IMR-90 (cell line): ENCODE data around the gene TCAP. TPM values are rescaled to one million over a fixed set of nuclear protein-coding genes. Genes with fewer than 3 reads are reported as not detected.

Experiments used
- ATAC-seq: fragments of 200-7000 bp; cut with Tn5 transposase; 2 replicates; pipeline ENCODE4 v1.9.1; 2020; ENCODE audit warnings: low read depth, mild to moderate bottlenecking, moderate library complexity
- BruUV-seq: library from RNA; stranded (reverse); fragments of 400-500 nt; replicated peaks from 2 replicates; lab custom pipeline; 2021; lab: Mats Ljungman, UMichigan
- CTCF ChIA-PET: fragments of 300-600 bp; formaldehyde crosslinking; extraction: SDS; loops from one replicate; lab custom pipeline; 2021; ENCODE audit warnings: antibody characterized with exemption; lab: Yijun Ruan, JAX
- POLR2A ChIA-PET: fragments of 300-600 bp; sonication (Branson Sonifier 250); formaldehyde crosslinking; loops from one replicate; lab custom pipeline; 2022; ENCODE audit warnings: antibody characterized with exemption; ENCODE audit not compliant: unreplicated experiment; lab: Charles Lee
- DNase-seq: peaks from one replicate; pipeline ENCODE4 v3.0.0; 2013
- H2AFZ ChIP-seq: replicated peaks from 2 replicates; pipeline ENCODE3; 2013; ENCODE audit warnings: low read length, mild to moderate bottlenecking; ENCODE audit not compliant: poor library complexity
- H2AK5ac ChIP-seq: 2 replicates; pipeline ENCODE4 v1.6.1; 2013; ENCODE audit warnings: low read depth, low read length, inconsistent platforms
- H2AK9ac ChIP-seq: replicated peaks from 2 replicates; pipeline ENCODE3; 2013; ENCODE audit warnings: mild to moderate bottlenecking, low read depth, low read length, moderate library complexity; ENCODE audit not compliant: poor library complexity
- H2BK120ac ChIP-seq: 2 replicates; pipeline ENCODE4 v1.6.1; 2013; ENCODE audit warnings: low read depth, low read length, inconsistent platforms
- H2BK15ac ChIP-seq: 3 replicates; pipeline ENCODE4 v1.6.1; 2013; ENCODE audit warnings: low read depth, low read length, inconsistent platforms
- H2BK20ac ChIP-seq: 2 replicates; pipeline ENCODE4 v1.6.1; 2013; ENCODE audit warnings: low read depth, mild to moderate bottlenecking, inconsistent platforms, low read length, moderate library complexity
- H2BK5ac ChIP-seq: 2 replicates; pipeline ENCODE4 v1.6.1; 2013; ENCODE audit warnings: mild to moderate bottlenecking, low read depth, low read length, inconsistent platforms; ENCODE audit not compliant: poor library complexity, severe bottlenecking
- H3K14ac ChIP-seq: replicated peaks from 2 replicates; pipeline ENCODE4 v1.6.1; 2013; ENCODE audit warnings: low read depth, low read length, inconsistent platforms
- H3K18ac ChIP-seq: 2 replicates; pipeline ENCODE4 v1.6.1; 2013; ENCODE audit warnings: low read depth, low read length, control low read depth
- H3K23ac ChIP-seq: 2 replicates; pipeline ENCODE4 v1.6.1; 2013; ENCODE audit warnings: low read depth, low read length, inconsistent platforms
- H3K27ac ChIP-seq: 2 replicates; pipeline ENCODE4 v1.5.1; 2013; ENCODE audit warnings: mild to moderate bottlenecking, control low read depth, low read length; ENCODE audit not compliant: insufficient read depth
- H3K27me3 ChIP-seq: 2 replicates; pipeline ENCODE4 v1.6.1; 2013; ENCODE audit warnings: low read length; ENCODE audit not compliant: control insufficient read depth, insufficient read depth
- H3K36me3 ChIP-seq: 2 replicates; pipeline ENCODE4 v1.6.1; 2013; ENCODE audit warnings: low read length, mixed read lengths; ENCODE audit not compliant: control insufficient read depth, insufficient read depth
- H3K4ac ChIP-seq: 2 replicates; pipeline ENCODE4 v1.6.1; 2013; ENCODE audit warnings: low read depth, low read length, inconsistent platforms
- H3K4me1 ChIP-seq: 2 replicates; pipeline ENCODE4 v1.6.1; 2013; ENCODE audit warnings: low read length, mixed read lengths; ENCODE audit not compliant: control insufficient read depth, insufficient read depth
- H3K4me2 ChIP-seq: 2 replicates; pipeline ENCODE4 v1.6.1; 2013; ENCODE audit warnings: low read depth, mild to moderate bottlenecking, control low read depth, low read length, moderate library complexity
- H3K4me3 ChIP-seq: 2 replicates; pipeline ENCODE4 v1.5.1; 2013; ENCODE audit warnings: low read depth, mild to moderate bottlenecking, control low read depth, low read length, moderate library complexity; ENCODE audit not compliant: insufficient read depth
- H3K56ac ChIP-seq: 2 replicates; pipeline ENCODE4 v1.6.1; 2013; ENCODE audit warnings: low read length, inconsistent platforms; ENCODE audit not compliant: insufficient read depth; ENCODE audit errors: extremely low read depth
- H3K79me1 ChIP-seq, 2 experiments: 2 replicates each; pipeline ENCODE4 v1.6.1; 2013; ENCODE audit warnings: low read length in 2 of 2, inconsistent platforms in 1 of 2, low read depth in 1 of 2
- H3K9ac ChIP-seq: 2 replicates; pipeline ENCODE4 v1.6.1; 2013; ENCODE audit warnings: low read depth, low read length, control low read depth
- H3K9me1 ChIP-seq: 2 replicates; pipeline ENCODE4 v1.6.1; 2013; ENCODE audit warnings: low read length, inconsistent platforms; ENCODE audit not compliant: insufficient read depth
- H3K9me3 ChIP-seq: 2 replicates; pipeline ENCODE4 v1.6.1; 2013; ENCODE audit warnings: low read length; ENCODE audit not compliant: control insufficient read depth, insufficient read depth
- H4K20me1 ChIP-seq: 2 replicates; pipeline ENCODE4 v1.6.1; 2013; ENCODE audit warnings: low read length, inconsistent platforms; ENCODE audit not compliant: insufficient read depth
- H4K5ac ChIP-seq: 2 replicates; pipeline ENCODE4 v1.6.1; 2013; ENCODE audit warnings: mild to moderate bottlenecking, low read depth, low read length, control low read depth
- H4K8ac ChIP-seq, 2 experiments: 2 replicates each; pipeline ENCODE4 v1.6.1; 2013; ENCODE audit warnings: low read depth in 2 of 2, low read length in 2 of 2, control low read depth in 1 of 2, inconsistent platforms in 1 of 2
- H4K91ac ChIP-seq: 2 replicates; pipeline ENCODE4 v1.6.1; 2013; ENCODE audit warnings: low read depth, low read length, inconsistent platforms; ENCODE audit not compliant: insufficient read depth
- BHLHE40 ChIP-seq: fragments of 150-350 bp; IDR thresholded peaks from 2 replicates; pipeline ENCODE4 v1.6.1; 2016; ENCODE audit warnings: mild to moderate bottlenecking, low read depth, low read length
- CEBPB ChIP-seq: IDR thresholded peaks from 2 replicates; pipeline ENCODE4 v1.6.1; 2012; ENCODE audit warnings: low read depth, low read length, improper control_type of control experiment
- CHD1 ChIP-seq: IDR thresholded peaks from 2 replicates; pipeline ENCODE4 v1.6.1; 2012; ENCODE audit warnings: low read depth, low read length, improper control_type of control experiment
- MAFK ChIP-seq: IDR thresholded peaks from 2 replicates; pipeline ENCODE4 v1.6.1; 2012; ENCODE audit warnings: low read depth, low read length, improper control_type of control experiment
- MAZ ChIP-seq: IDR thresholded peaks from 2 replicates; pipeline ENCODE4 v1.6.1; 2012; ENCODE audit warnings: low read depth, mild to moderate bottlenecking, low read length, improper control_type of control experiment, moderate library complexity, borderline replicate concordance
- MXI1 ChIP-seq: IDR thresholded peaks from 2 replicates; pipeline ENCODE4 v1.6.1; 2012; ENCODE audit warnings: low read depth, mild to moderate bottlenecking, low read length, moderate library complexity, borderline replicate concordance
- NFE2L2 ChIP-seq: fragments of 150-350 bp; IDR thresholded peaks from 2 replicates; pipeline ENCODE4 v1.6.1; 2016; ENCODE audit warnings: low read depth, mild to moderate bottlenecking, low read length
- RAD21 ChIP-seq: IDR thresholded peaks from 2 replicates; pipeline ENCODE4 v1.6.1; 2012; ENCODE audit warnings: low read length, improper control_type of control experiment
- RCOR1 ChIP-seq: IDR thresholded peaks from 2 replicates; pipeline ENCODE4 v1.6.1; 2012; ENCODE audit warnings: mild to moderate bottlenecking, low read length, improper control_type of control experiment; ENCODE audit not compliant: insufficient replicate concordance
- SMC3 ChIP-seq: fragments of 150-350 bp; IDR thresholded peaks from 2 replicates; pipeline ENCODE4 v1.6.1; 2016; ENCODE audit warnings: low read depth, mild to moderate bottlenecking, antibody characterized with exemption, low read length, moderate library complexity
- WGBS, 2 experiments: methylation state at CpG; one replicate each; pipeline versions ENCODE4 v1.1.5 to v1.1.7; 2013; ENCODE audit warnings: missing lambda C conversion rate in 2 of 2; ENCODE audit not compliant: insufficient read length in 1 of 2; ENCODE audit errors: extremely low coverage in 2 of 2; 5-methylcytosine and 5-hydroxymethylcytosine counted together
- dilution Hi-C: fragments of 300-500 bp; cut with HindIII; formaldehyde crosslinking; loops from one replicate; pipeline ENCODE4 v1.14.3; 2018; ENCODE audit warnings: low sequenced_read_pairs; ENCODE audit not compliant: unreplicated experiment
- in situ Hi-C: fragments of 300-500 bp; cut with MboI; formaldehyde crosslinking; loops from 3 replicates; pipeline ENCODE4 v1.14.3; 2019; ENCODE audit warnings: low sequenced_read_pairs, inconsistent platforms, mixed read lengths
- intact Hi-C: fragments of 100-400 bp; cut with micrococcal nuclease; formaldehyde crosslinking; loops from 2 replicates; pipeline ENCODE4 v1.10.0; 2022
- polyA plus RNA-seq, 3 experiments: library from polyadenylated mRNA; depleted of rRNA; stranded (reverse); fragments of >200 nt; gene quantifications; 2 replicates each; pipeline ENCODE4 v1.2.3, GENCODE V29; 2012; ENCODE audit warnings: low replicate concordance in 1 of 3
- total RNA-seq: library from RNA; depleted of rRNA; stranded (reverse); fragments of >200 nt; gene quantifications from 2 replicates; pipeline ENCODE4 v1.2.3, GENCODE V29; 2012
- TF ChIP-seq, protein P1 (sequence below): fragments of 150-350 bp; IDR thresholded peaks from 2 replicates; pipeline ENCODE4 v1.6.1; 2017; ENCODE audit warnings: mild to moderate bottlenecking, antibody characterized with exemption, low read length, low read depth

The TCAP gene
- total and polyA plus RNA-seq, 2 of the 4 experiments (the other 2 are of a cell fraction) = under 0.01 to 0.21 TPM

GRCh38 chr17:39639566-39640458 is 25.3 kb upstream of the TCAP start:
- Histone ChIP-seq H4K5ac (no peak overlapping the region), H3K27ac (no peak overlapping the region), H3K4ac (no peak overlapping the region), H3K36me3 (no peaks in the 10 kb centered on the region), H3K4me1 (peaks cover 25% of the 10 kb centered on the region), H4K8ac (no peak overlapping the region), H2BK5ac (no peak overlapping the region), H3K9me3 (no peaks in the 10 kb centered on the region), H2AK5ac (no peak overlapping the region), H2BK20ac (no peak overlapping the region), H3K56ac (no peak overlapping the region), H3K27me3 (no peaks in the 10 kb centered on the region), H2BK120ac (no peak overlapping the region), H2AK9ac (peak overlapping the region; percentile 23), H3K9me1 (peaks cover 49% of the 10 kb centered on the region), H3K9ac (no peak overlapping the region), H3K23ac (no peak overlapping the region), H3K14ac (no peak overlapping the region), H3K79me1 (peaks cover 39 to 86% of the 10 kb centered on the region in 2 experiments), H2BK15ac (no peak overlapping the region), H3K18ac (no peak overlapping the region), H4K91ac (no peak overlapping the region), H3K4me2 (no peak overlapping the region), H2AFZ (no peak overlapping the region), H4K20me1 (peaks cover 46% of the 10 kb centered on the region), H3K4me3 (no peak overlapping the region)
- WGBS, 2 experiments = 91% methylated on average over 10 of the region's 11 CpGs; no CpG with 5 or more reads in 1 of the 2 experiments
- TF ChIP-seq SMC3 (no peak), RAD21 (no peak), RCOR1 (no peak), MXI1 (no peak), MAZ (no peak), BHLHE40 (no peak), NFE2L2 (no peak), CHD1 (no peak), MAFK (no peak), CEBPB (no peak)
- TF ChIP-seq, protein P1, sequence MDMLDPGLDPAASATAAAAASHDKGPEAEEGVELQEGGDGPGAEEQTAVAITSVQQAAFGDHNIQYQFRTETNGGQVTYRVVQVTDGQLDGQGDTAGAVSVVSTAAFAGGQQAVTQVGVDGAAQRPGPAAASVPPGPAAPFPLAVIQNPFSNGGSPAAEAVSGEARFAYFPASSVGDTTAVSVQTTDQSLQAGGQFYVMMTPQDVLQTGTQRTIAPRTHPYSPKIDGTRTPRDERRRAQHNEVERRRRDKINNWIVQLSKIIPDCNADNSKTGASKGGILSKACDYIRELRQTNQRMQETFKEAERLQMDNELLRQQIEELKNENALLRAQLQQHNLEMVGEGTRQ = no peak
- BruUV-seq = no TSS peak
- no peak for DNase-seq
- intact Hi-C loops = no loop called here
- no peak for ATAC-seq
- dilution Hi-C loops = no loop called here
- CTCF ChIA-PET = interaction anchor here (2.9 kb wide), 1 partner anchor 18 kb away, joined by 11 read pairs; no protein-coding TSS in a partner anchor
- POLR2A ChIA-PET = no interaction called here
- in situ Hi-C loops = no loop called here
